ENCODE measurements around the gene TH.

DNA sequence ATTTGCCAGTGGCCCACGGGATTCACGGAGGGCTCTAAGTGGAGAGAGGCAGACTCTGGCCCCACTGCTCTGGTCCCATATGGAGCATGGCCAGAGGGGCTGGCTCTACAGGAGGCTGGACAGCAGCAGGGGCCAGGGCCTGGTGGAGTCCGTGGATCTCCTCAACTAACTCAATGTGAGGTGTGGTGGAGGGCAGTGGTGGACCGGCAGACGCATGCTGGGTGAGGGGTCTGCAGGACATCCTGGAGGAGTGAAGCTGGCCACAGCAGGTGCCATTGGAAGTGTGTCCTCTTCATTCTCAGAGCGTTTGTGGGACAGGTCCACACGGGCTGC, 48.0 kb downstream of the TH start:
- TF ChIP-seq POLR2A (IDR thresholded peaks at IDR 0.05; ENCODE audit: low read depth, low read length): no peak
- TF ChIP-seq POLR2AphosphoS5 (IDR thresholded peaks at IDR 0.05; ENCODE audit: low read depth, low read length): no peak
- TF ChIP-seq TAF1 (IDR thresholded peaks at IDR 0.05; ENCODE audit: borderline replicate concordance, low read depth, low read length): no peak
